Measurements from ENCODE around the gene VKORC1.

VKORC1 gene

GRCh38 chr16:31043898-31044481, 50.6 kb downstream of the VKORC1 start:
- TF ChIP-seq SIN3A (IDR thresholded peaks at IDR 0.05; ENCODE audit: borderline replicate concordance, insufficient read depth, low read length) (no peak), POLR2AphosphoS5 (IDR thresholded peaks at IDR 0.05; ENCODE audit: low read depth, low read length) (no peak), REST (IDR thresholded peaks at IDR 0.05; ENCODE audit: insufficient read depth in 1 of 2, low read depth in 2 of 2, low read length in 2 of 2) (no peak)

- TF ChIP-seq TAF1 (IDR thresholded peaks at IDR 0.05; ENCODE audit: borderline replicate concordance, insufficient read depth, low read length) (no peak), SIN3A (IDR thresholded peaks at IDR 0.05; ENCODE audit: borderline replicate concordance, insufficient read depth, low read length) (no peak), FOXP2 (optimal IDR thresholded peaks at IDR 0.05; ENCODE audit: borderline replicate concordance, extremely low read depth, extremely low read length, insufficient read depth) (no peak), REST (IDR thresholded peaks at IDR 0.05; ENCODE audit: insufficient read depth in 1 of 2, low read depth in 2 of 2, low read length in 2 of 2) (no peak), POLR2AphosphoS5 (IDR thresholded peaks at IDR 0.05; ENCODE audit: low read depth, low read length) (no peak)
These were observed 51.2 kb downstream of the VKORC1 start for GRCh38 chr16:31043352-31043751.

- TF ChIP-seq SIN3A (IDR thresholded peaks at IDR 0.05; ENCODE audit: borderline replicate concordance, insufficient read depth, low read length) (no peak), FOXP2 (optimal IDR thresholded peaks at IDR 0.05; ENCODE audit: borderline replicate concordance, extremely low read depth, extremely low read length, insufficient read depth) (no peak)
These were observed 51.7 kb downstream of the VKORC1 start for GRCh38 chr16:31042866-31043265.
